HT1080 (cell line): ENCODE measurements around the gene CLEC16A. TPM values are rescaled to one million over a fixed set of nuclear protein-coding genes. Genes with fewer than 3 reads are reported as not detected.

ENCODE experiments used
- DNase-seq: peaks from one replicate; pipeline ENCODE4 v3.0.0-alpha.2; 2015; ENCODE audit warnings: low read depth
- total RNA-seq: library from RNA; depleted of rRNA; stranded (reverse); fragments of >200 nt; shearing (Covaris generic); gene quantifications from 2 replicates; pipeline ENCODE4 v1.2.3, GENCODE V29; 2014

Gene CLEC16A
- total RNA-seq, 1 experiment from 2014 or later, result 12.9 TPM

DNA sequence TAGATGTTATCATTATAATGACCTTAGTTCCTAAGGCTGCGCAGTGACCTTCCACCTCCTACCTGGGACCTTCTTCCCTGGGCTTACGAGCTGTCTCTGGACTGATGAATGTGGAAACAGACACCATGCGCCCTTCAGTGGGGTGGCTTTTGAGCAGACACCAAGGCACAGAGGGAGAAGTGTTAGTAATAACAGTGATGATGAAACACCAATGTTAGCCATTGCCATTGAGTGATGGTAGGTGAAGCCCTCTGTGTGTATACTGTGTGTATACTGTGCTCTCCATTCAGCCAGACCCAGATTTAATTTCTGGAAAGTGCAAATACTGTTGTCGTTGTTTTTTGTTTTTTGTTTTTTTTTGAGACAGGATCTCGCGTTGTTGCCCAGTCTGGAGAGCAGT lies 44.5 kb downstream of the CLEC16A start:
- no peak for DNase-seq

- DNase-seq, result no peak
Observed at GRCh38 chr16:10989559-10989958, 45.2 kb downstream of the CLEC16A start.

DNA sequence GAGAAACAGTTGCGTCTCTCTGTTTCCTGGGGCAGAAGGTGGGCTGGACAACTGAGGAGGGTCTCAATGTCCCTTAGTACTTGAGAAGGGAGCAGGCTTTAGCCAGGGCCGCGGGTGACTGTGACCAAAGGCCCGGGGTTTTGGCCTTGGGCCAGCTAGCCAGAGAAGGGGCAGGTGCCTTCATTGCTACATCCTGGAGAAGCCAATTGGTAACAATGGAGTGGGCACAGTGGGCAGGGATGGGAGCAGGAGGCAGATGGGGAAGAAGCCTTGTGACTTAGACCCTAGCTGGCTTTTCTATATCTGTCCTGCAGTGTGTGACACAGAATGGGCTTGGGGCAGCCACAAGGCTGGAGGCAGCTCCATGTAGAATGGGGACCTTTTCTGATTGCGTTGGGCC lies 46.0 kb downstream of the CLEC16A start:
- no peak for DNase-seq

DNA sequence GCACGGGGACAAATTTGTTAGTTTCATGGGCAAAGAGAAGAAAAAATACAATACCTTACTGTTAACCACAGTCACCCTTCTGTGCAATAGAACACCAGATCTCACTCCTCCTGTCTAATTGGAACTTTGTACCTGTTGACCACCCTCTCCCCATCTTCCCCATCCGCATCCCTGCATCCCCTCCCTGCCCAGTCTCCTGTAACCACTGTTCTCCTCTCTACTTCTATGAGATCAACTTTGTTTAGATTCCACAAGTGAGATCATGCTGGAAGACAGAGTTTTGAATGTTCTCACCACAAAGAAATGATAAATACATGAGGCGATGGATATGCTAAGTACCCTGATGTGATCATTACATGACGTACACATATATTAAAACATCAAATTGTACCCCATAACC lies 47.7 kb downstream of the CLEC16A start:
- no peak for DNase-seq

DNA sequence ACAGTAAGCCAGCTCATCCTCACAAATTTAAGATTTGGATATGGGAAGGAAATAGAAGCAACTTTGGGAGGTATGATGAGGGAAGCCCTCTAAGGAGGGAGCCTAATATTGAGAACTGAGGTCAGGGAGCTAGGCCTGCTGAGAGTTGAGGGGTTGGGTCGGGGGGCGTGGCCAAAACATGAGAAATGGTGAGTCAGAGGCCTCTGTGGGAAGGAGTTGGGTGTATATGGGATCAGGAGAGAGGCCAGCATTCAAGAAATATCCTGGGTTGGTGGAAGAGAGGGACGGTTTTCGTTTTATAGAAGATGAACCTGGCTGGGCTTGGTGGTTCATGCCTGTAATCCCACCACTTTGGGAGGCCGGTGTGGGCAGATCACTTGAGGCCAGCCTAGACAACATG lies 48.4 kb downstream of the CLEC16A start:
- peak; percentile 89 for DNase-seq

- no peak for DNase-seq
Observed at GRCh38 chr16:10993649-10994048, 49.3 kb downstream of the CLEC16A start.

DNA sequence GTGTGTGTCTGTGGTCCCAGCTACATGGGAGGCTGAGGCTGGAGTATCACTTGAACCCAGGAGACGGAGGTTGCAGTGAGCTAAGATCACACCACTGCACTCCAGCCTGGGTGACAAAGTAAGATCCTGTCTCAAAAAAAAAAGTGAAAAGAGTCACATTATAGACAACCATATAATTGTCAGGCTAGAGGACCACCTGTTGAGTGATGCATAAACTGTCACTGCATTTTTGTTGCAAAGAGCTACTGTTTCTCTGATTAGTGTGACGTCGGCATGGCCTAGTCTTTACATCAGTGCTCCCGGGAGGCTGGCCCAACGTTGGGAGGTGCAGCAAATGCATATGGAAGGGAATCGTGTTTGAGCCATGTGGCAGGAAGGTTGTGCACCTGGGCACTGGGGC lies 50.2 kb downstream of the CLEC16A start:
- DNase-seq, result no peak

DNA sequence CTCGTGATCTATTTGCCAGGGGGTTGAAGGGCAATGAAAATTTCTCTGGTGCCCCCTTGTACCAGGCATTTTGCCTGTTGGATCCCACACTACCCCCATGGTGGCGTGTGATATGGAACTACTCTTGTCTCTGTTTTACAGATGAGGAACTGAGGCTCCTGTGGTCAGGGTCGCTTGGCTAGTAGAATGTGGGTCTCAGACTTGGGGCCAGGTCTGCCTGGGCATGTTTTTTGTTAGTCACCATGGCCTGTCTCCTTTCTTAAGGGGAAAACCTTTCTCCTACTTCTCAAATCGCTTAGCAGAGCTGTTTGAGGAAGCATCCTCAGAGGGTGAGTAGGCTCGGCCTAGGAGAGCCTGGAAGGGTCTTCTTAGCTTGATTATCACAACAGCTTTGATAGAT lies 51.2 kb downstream of the CLEC16A start:
- no peak for DNase-seq

DNA sequence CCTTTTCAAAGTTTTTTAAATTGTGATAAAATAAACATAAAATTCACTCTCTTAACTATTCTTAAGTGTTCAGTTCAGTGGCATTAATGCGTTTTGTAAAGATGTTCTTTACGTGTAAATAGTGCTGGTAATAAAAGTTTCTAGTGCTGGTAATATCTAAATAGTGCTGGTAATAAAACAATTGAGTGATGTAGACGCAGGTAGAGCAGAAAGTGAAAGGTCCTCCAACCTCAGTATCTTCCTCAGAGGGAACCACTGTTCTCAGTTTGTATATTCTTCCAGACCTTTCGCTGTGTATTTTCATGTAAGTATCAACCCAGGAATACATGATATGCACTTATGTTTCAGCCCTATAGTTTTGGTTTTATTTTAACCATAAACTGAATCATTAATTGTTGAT lies 53.1 kb downstream of the CLEC16A start:
- no peak for DNase-seq

DNA sequence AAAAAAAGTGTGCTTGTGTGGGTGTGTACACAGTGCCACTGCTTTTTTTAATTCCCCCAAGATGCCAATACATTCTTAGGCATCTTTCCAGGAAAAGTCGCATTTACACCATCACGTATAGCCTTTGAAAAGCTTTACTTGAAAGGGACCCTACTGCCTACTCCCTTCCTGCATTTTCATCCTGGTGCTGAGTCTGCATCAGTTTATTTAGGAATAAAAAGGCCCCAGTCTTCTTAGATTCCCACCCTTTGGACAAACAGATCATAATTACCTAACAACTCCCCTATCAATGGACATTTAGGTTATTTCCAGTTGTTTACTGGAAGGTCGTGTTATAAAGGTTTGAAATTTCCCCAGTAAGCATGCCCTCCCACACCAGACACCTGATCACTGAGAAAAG lies 54.9 kb downstream of the CLEC16A start:
- DNase-seq, result no peak

DNA sequence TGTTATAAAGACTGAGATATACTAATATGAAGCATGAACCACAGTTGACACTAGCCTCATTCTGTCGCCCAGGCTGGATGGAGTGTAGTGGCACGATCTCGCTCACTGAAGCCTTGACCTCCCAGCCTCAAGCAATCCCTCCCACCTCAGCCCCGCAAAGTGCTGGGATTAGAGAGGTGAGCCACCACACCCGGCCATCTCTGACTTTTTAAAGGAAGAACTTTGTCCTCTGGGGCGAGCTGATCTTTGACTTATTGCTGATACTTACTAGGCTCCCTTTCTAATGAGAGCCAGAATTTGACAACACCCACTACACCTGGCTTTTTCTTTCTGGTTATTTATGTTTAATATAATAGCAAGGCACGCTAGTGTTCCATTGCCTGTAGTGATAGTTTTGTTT lies 57.2 kb downstream of the CLEC16A start:
- no peak for DNase-seq

DNA sequence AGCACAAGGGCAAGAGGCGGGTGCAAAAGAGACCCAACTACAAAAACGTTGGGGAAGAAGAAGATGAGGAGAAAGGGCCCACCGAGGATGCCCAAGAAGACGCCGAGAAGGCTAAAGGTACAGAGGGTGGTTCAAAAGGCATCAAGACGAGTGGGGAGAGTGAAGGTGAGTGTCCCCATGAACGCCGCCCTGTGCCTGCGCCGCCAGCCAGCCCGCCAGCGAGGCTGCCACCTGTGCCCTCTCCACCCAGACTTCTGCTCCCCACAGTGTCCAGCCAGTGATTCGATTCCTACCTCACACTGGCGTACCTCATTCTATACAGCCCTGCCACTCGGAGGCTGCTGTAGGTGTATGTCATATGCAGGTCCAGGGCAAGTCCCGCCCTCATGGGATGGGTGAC lies 58.8 kb downstream of the CLEC16A start:
- no peak for DNase-seq

DNA sequence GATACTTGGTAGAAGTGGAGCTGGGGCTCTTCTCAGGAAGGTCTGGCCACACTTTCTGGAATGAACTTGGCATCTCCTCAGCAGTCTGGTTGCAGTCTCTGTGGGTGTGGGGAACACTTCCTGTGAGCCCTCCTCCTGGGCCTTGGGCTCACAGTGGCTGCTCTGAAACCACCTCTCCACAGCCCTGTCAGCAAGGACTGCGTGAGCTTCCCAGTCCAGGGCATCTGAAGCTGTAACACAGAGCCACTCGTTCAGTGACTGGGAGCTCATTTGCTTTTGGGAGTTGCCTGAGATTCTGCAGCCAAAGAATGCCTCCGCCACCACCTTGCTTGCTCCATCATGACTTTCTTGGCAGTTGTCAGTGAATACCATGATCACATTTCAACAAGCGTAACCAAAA lies 60.0 kb downstream of the CLEC16A start:
- DNase-seq, result peak; percentile 18

DNA sequence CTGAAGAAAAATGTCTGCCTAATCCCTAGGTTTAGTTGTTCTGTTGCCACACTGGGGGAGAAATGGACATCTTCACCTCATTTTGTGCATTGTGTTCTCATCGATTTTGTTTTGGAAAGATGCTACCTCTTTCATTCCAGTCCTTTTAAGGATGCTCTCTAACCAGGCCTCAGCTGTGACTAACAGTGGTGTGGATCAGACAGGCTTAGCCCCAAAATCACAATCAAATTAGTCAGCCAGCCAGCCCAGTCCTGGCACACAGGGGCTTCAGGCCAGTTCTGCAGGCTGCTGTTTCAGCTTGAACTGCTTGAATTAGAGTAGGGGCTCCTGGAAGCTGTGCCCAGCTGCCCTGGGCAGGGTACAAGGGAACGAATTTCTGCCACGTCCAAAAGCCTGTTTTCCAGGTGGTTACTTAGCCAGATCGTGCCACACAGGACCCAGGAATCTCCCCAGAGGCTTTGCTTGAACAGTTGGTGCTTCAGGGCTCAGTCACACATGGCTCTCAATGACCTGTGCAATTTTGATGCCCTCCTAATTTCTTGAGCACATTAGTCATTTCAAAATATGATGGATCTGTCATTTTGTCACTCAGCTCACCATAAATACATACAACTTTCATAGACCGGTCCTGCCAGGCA lies 60.7 kb downstream of the CLEC16A start:
- peak; percentile 57 for DNase-seq

DNA sequence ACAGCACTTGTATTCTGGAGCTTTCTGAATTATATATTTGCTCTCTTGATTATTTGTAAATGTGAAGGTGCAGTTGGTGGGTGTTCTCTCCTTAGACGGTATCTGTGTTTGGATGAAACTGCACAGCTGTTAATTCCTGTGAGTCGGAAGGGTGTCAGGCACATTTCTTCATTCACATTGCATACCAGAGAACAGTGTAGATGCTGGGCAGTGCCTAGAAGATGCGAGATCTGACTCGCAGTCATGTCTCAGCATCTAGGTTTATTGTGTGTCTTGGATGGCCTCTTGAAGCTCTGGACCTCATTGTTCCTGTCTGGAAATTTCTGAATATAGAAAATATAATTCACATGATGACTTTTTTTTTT lies 61.2 kb downstream of the CLEC16A start:
- DNase-seq, result peak; percentile 69

GRCh38 chr16:11006656-11007055 lies 62.3 kb downstream of the CLEC16A start:
- DNase-seq, result no peak

GRCh38 chr16:11007714-11008280 lies 63.4 kb downstream of the CLEC16A start:
- DNase-seq, result no peak

GRCh38 chr16:11009027-11009755 lies 64.8 kb downstream of the CLEC16A start:
- no peak for DNase-seq

GRCh38 chr16:11010575-11011221 lies 66.3 kb downstream of the CLEC16A start:
- DNase-seq, result no peak

DNA sequence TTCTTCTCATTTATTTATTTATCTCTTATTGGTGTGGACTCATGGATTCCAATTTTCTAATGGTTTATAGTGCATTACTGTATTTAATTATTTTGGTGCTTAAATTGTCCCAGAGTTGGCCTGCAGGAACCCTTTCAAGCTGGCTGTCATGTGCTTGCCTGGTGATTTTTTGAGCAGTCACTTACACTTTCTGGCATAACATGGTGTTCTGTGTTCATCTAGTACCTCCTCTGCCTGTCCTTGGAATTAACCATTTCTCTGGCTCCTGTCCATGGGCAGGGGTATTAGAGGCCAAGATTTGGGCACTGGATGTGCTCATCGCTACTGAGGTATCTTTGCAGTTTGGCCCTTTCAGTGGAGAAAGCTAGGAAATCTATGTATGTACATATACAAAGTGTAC lies 67.0 kb downstream of the CLEC16A start:
- DNase-seq, result no peak

DNA sequence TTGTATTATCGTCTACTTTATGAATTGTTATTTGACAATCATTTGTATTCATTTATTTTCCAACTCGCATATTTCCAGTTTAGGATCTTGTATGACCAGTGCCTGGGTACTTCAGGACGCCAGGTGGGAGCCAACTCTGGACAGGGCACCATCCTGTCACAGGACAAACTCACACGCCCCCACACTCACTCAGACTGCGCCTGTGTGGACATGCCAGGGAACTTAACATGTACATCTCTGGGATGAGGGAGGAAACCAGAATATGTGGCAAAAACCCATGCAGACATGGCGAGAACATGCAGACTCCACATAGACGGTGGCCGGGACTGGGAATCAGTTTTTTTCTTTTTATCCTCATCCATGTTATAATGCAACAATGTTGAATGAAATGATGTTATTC lies 68.5 kb downstream of the CLEC16A start:
- no peak for DNase-seq

- DNase-seq, result no peak
Observed at GRCh38 chr16:11014136-11014535, 69.8 kb downstream of the CLEC16A start.

GRCh38 chr16:11015076-11015475 lies 70.7 kb downstream of the CLEC16A start:
- DNase-seq, result no peak
